Parathyroid adenoma (tissue), 2 donors: ENCODE data around the gene PPM1H.

ENCODE experiments used
- H2AFZ ChIP-seq: fragments of 300-600 bp; sonication (generic); one replicate; pipeline ENCODE4 v1.7.0; 2017; ENCODE audit warnings: antibody characterized with exemption, mild to moderate bottlenecking
- H3K27ac ChIP-seq: fragments of 300-600 bp; sonication (generic); one replicate; pipeline ENCODE4 v1.7.0; 2017
- H3K27me3 ChIP-seq: fragments of 300-600 bp; sonication (generic); one replicate; pipeline ENCODE4 v1.7.0; 2017; ENCODE audit warnings: low read length; ENCODE audit not compliant: control insufficient read depth, insufficient read depth
- H3K36me3 ChIP-seq: fragments of 300-600 bp; sonication (generic); one replicate; pipeline ENCODE4 v1.7.0; 2017; ENCODE audit warnings: low read length; ENCODE audit not compliant: control insufficient read depth, insufficient read depth
- H3K4me1 ChIP-seq: fragments of 300-600 bp; sonication (generic); one replicate; pipeline ENCODE4 v1.7.0; 2017; ENCODE audit warnings: control low read depth
- H3K4me2 ChIP-seq: fragments of 300-600 bp; sonication (generic); one replicate; pipeline ENCODE4 v1.7.0; 2017; ENCODE audit warnings: low read length
- H3K4me3 ChIP-seq: fragments of 300-600 bp; sonication (generic); one replicate; pipeline ENCODE4 v1.7.0; 2017; ENCODE audit warnings: low read depth, low read length
- H3K79me2 ChIP-seq: fragments of 300-600 bp; sonication (generic); one replicate; pipeline ENCODE4 v1.7.0; 2017; ENCODE audit warnings: control low read depth
- H3K9ac ChIP-seq: fragments of 300-600 bp; sonication (generic); one replicate; pipeline ENCODE4 v1.7.0; 2017; ENCODE audit warnings: mild to moderate bottlenecking
- H3K9me3 ChIP-seq: fragments of 300-600 bp; sonication (generic); one replicate; pipeline ENCODE4 v1.7.0; 2017; ENCODE audit warnings: low read length; ENCODE audit not compliant: control insufficient read depth
- CTCF ChIP-seq: fragments of 300-600 bp; sonication (generic); IDR thresholded peaks from one replicate; pipeline ENCODE4 v1.7.0; 2017; ENCODE audit warnings: antibody characterized with exemption, mild to moderate bottlenecking
- donor health status: primary hyperparathyroidism.

Gene PPM1H

GRCh38 chr12:62707939-62708338 is 227.0 kb downstream of the PPM1H start:
- H3K36me3 ChIP-seq: no peaks in the 10 kb centered on the region

GRCh38 chr12:62705846-62706245 is 229.1 kb downstream of the PPM1H start:
- no peak overlapping the region for H3K4me2 ChIP-seq
- H3K4me1 ChIP-seq: peaks cover 5% of the 10 kb centered on the region
- no peak overlapping the region for H3K4me3 ChIP-seq
- no peak overlapping the region for H3K9ac ChIP-seq
- no peak overlapping the region for H2AFZ ChIP-seq
- no peaks in the 10 kb centered on the region for H3K27me3 ChIP-seq
- H3K79me2 ChIP-seq: peaks cover 12% of the 10 kb centered on the region
- no peak overlapping the region for H3K27ac ChIP-seq
- no peak for TF ChIP-seq CTCF
- H3K36me3 ChIP-seq: no peaks in the 10 kb centered on the region
- H3K9me3 ChIP-seq: no peaks in the 10 kb centered on the region

More at GRCh38 chr12:62707939-62708338, 227.0 kb downstream of the PPM1H start:
- Histone ChIP-seq H3K4me1 (peaks cover 3% of the 10 kb centered on the region), H3K27ac (no peak overlapping the region), H3K9me3 (no peaks in the 10 kb centered on the region), H3K27me3 (no peaks in the 10 kb centered on the region), H3K4me3 (no peak overlapping the region), H3K79me2 (peaks cover 12% of the 10 kb centered on the region), H3K4me2 (no peak overlapping the region), H2AFZ (no peak overlapping the region), H3K9ac (no peak overlapping the region)
- TF ChIP-seq CTCF: no peak

- Histone ChIP-seq H3K4me2 (no peak overlapping the region), H3K9ac (no peak overlapping the region), H3K9me3 (no peaks in the 10 kb centered on the region), H3K27ac (peak overlapping the region; percentile 33), H3K79me2 (peaks cover 10% of the 10 kb centered on the region), H2AFZ (no peak overlapping the region), H3K4me3 (no peak overlapping the region), H3K27me3 (no peaks in the 10 kb centered on the region), H3K4me1 (peaks cover 5% of the 10 kb centered on the region), H3K36me3 (no peaks in the 10 kb centered on the region)
- no peak for TF ChIP-seq CTCF
These were observed 232.0 kb downstream of the PPM1H start for GRCh38 chr12:62703011-62703380.

GRCh38 chr12:62701492-62701891 is 233.5 kb downstream of the PPM1H start:
- Histone ChIP-seq H3K4me2 (no peak overlapping the region), H3K4me1 (peaks cover 5% of the 10 kb centered on the region), H2AFZ (no peak overlapping the region), H3K9me3 (no peaks in the 10 kb centered on the region), H3K4me3 (no peak overlapping the region), H3K9ac (no peak overlapping the region), H3K27ac (no peak overlapping the region), H3K27me3 (no peaks in the 10 kb centered on the region), H3K79me2 (peaks cover 5% of the 10 kb centered on the region), H3K36me3 (no peaks in the 10 kb centered on the region)
- no peak for TF ChIP-seq CTCF

- Histone ChIP-seq H3K27me3 (no peaks in the 10 kb centered on the region), H2AFZ (no peak overlapping the region), H3K27ac (no peak overlapping the region), H3K79me2 (peaks cover 5% of the 10 kb centered on the region), H3K4me2 (no peak overlapping the region), H3K9me3 (no peaks in the 10 kb centered on the region), H3K36me3 (no peaks in the 10 kb centered on the region), H3K9ac (no peak overlapping the region), H3K4me3 (no peak overlapping the region), H3K4me1 (peaks cover 5% of the 10 kb centered on the region)
- no peak for TF ChIP-seq CTCF
These were observed 234.7 kb downstream of the PPM1H start for GRCh38 chr12:62700091-62700880.
